ENCODE measurements around the gene ZFYVE1. TPM values are rescaled to one million over a fixed set of nuclear protein-coding genes. Genes with fewer than 3 reads are reported as not detected.

Gene ZFYVE1
- total RNA-seq, 3 donors from 2014 or later: 18.7 to 22.2 (median 22.1) TPM

GRCh38 chr14:73000073-73000472 lies 26.8 kb downstream of the ZFYVE1 start:
- H3K27me3 ChIP-seq: no peaks in the 10 kb centered on the region
- no peaks in the 10 kb centered on the region for H3K36me3 ChIP-seq

DNA sequence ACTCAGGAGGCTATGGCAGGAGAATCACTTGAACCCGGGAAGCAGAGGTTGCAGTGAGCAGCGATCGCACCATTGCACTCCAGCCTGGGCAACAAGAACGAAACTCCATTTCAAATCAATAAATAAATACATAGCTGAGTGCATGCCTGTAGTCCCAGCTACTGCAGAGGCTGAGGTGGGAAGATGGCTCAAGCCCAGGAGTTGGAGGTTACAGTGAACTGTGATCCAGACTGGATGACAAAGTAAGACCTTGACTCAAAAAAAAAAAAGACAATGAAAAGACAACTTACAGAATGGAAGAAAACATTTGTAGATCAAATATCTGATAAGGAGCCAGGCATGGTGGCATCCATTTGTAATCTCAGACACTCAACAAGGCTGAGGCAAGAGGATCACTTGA lies 27.6 kb downstream of the ZFYVE1 start:
- Histone ChIP-seq H3K27me3 (no peaks in the 10 kb centered on the region), H3K27ac (no peak overlapping the region), H3K36me3 (no peaks in the 10 kb centered on the region), H3K4me3 (no peak overlapping the region), H3K4me1 (no peaks in the 10 kb centered on the region), H3K9me3 (no peaks in the 10 kb centered on the region)
- DNase-seq (ENCODE audit: low spot score in 2 of 2): no peak
- no peak for TF ChIP-seq POLR2AphosphoS5 (IDR thresholded peaks at IDR 0.05)
- no peak for TF ChIP-seq POLR2A (IDR thresholded peaks at IDR 0.05)
- TF ChIP-seq, protein P1, sequence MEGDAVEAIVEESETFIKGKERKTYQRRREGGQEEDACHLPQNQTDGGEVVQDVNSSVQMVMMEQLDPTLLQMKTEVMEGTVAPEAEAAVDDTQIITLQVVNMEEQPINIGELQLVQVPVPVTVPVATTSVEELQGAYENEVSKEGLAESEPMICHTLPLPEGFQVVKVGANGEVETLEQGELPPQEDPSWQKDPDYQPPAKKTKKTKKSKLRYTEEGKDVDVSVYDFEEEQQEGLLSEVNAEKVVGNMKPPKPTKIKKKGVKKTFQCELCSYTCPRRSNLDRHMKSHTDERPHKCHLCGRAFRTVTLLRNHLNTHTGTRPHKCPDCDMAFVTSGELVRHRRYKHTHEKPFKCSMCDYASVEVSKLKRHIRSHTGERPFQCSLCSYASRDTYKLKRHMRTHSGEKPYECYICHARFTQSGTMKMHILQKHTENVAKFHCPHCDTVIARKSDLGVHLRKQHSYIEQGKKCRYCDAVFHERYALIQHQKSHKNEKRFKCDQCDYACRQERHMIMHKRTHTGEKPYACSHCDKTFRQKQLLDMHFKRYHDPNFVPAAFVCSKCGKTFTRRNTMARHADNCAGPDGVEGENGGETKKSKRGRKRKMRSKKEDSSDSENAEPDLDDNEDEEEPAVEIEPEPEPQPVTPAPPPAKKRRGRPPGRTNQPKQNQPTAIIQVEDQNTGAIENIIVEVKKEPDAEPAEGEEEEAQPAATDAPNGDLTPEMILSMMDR (IDR thresholded peaks at IDR 0.05): no peak
- intact Hi-C loops (cut with DNase I; ENCODE audit: low total_unique reads): no loop called here

More at GRCh38 chr14:73000073-73000472, 26.8 kb downstream of the ZFYVE1 start:
- intact Hi-C loops (cut with DNase I; ENCODE audit: low total_unique reads): no loop called here
- Histone ChIP-seq H3K9me3 (no peaks in the 10 kb centered on the region), H3K4me3 (no peak overlapping the region), H3K4me1 (no peaks in the 10 kb centered on the region), H3K27ac (no peak overlapping the region)
- no peak for DNase-seq (ENCODE audit: low spot score in 2 of 2)
- TF ChIP-seq, protein P1 (IDR thresholded peaks at IDR 0.05): no peak
- TF ChIP-seq POLR2AphosphoS5 (IDR thresholded peaks at IDR 0.05): no peak
- TF ChIP-seq POLR2A (IDR thresholded peaks at IDR 0.05): no peak

GRCh38 chr14:72998252-72998903 lies 28.5 kb downstream of the ZFYVE1 start:
- intact Hi-C loops (cut with DNase I; ENCODE audit: low total_unique reads): no loop called here
- H3K36me3 ChIP-seq: no peaks in the 10 kb centered on the region

GRCh38 chr14:72996916-72997315 lies 30.0 kb downstream of the ZFYVE1 start:
- H3K27me3 ChIP-seq: no peaks in the 10 kb centered on the region
- intact Hi-C loops (cut with DNase I; ENCODE audit: low total_unique reads): no loop called here
- no peak for TF ChIP-seq POLR2AphosphoS5 (IDR thresholded peaks at IDR 0.05)
- TF ChIP-seq, protein P1 (IDR thresholded peaks at IDR 0.05): no peak
- no peak for TF ChIP-seq POLR2A (IDR thresholded peaks at IDR 0.05)
- no peaks in the 10 kb centered on the region for H3K4me1 ChIP-seq
- no peaks in the 10 kb centered on the region for H3K36me3 ChIP-seq
- no peaks in the 10 kb centered on the region for H3K9me3 ChIP-seq
- no peak overlapping the region for H3K4me3 ChIP-seq
- DNase-seq (ENCODE audit: low spot score in 2 of 2): no peak
- no peak overlapping the region for H3K27ac ChIP-seq

More at GRCh38 chr14:72998252-72998903, 28.5 kb downstream of the ZFYVE1 start:
- Histone ChIP-seq H3K9me3 (no peaks in the 10 kb centered on the region), H3K27me3 (no peaks in the 10 kb centered on the region), H3K4me3 (no peak overlapping the region), H3K4me1 (no peaks in the 10 kb centered on the region), H3K27ac (no peak overlapping the region)
- TF ChIP-seq, protein P1 (IDR thresholded peaks at IDR 0.05): no peak
- TF ChIP-seq POLR2AphosphoS5 (IDR thresholded peaks at IDR 0.05) (no peak), POLR2A (IDR thresholded peaks at IDR 0.05) (no peak)
- no peak for DNase-seq (ENCODE audit: low spot score in 2 of 2)

- Histone ChIP-seq H3K27ac (no peak overlapping the region), H3K27me3 (no peaks in the 10 kb centered on the region), H3K9me3 (no peaks in the 10 kb centered on the region), H3K4me1 (no peaks in the 10 kb centered on the region), H3K36me3 (no peaks in the 10 kb centered on the region), H3K4me3 (no peak overlapping the region)
- TF ChIP-seq POLR2AphosphoS5 (IDR thresholded peaks at IDR 0.05) (no peak), POLR2A (IDR thresholded peaks at IDR 0.05) (no peak)
- TF ChIP-seq, protein P1 (IDR thresholded peaks at IDR 0.05): no peak
- DNase-seq (ENCODE audit: low spot score in 2 of 2): no peak
- intact Hi-C loops (cut with DNase I; ENCODE audit: low total_unique reads): no loop called here
Observed at GRCh38 chr14:72990171-72990570, 36.7 kb downstream of the ZFYVE1 start.

Measured in breast epithelium (tissue), 4 donors.